NB4 (cell line): ENCODE results near the gene PTPN4.

ENCODE experiments used
- CTCF ChIP-seq: IDR thresholded peaks from one replicate; pipeline ENCODE4 v1.5.1; 2012; ENCODE audit warnings: low read depth, low read length
- MYC ChIP-seq: IDR thresholded peaks from 2 replicates; pipeline ENCODE4 v1.6.1; 2011; ENCODE audit warnings: low read depth, low read length

- TF ChIP-seq CTCF (no peak), MYC (no peak)
Observed at GRCh38 chr2:119862127-119862889, 102.6 kb downstream of the PTPN4 start.
